B cell (primary cell): ENCODE results near the gene AK9.

Experiments used
- EZH2 ChIP-seq: IDR thresholded peaks from 2 replicates; pipeline ENCODE4 v1.6.1; 2012; ENCODE audit warnings: borderline replicate concordance, low read depth, mild to moderate bottlenecking, moderate library complexity, low read length; ENCODE audit not compliant: insufficient read depth, poor library complexity, severe bottlenecking
- TF ChIP-seq, protein P1 (sequence below): fragments of 200-600 bp; IDR thresholded peaks from one replicate; pipeline ENCODE4 v1.8.0; 2022; ENCODE audit warnings: antibody characterized with exemption, mild to moderate bottlenecking

DNA sequence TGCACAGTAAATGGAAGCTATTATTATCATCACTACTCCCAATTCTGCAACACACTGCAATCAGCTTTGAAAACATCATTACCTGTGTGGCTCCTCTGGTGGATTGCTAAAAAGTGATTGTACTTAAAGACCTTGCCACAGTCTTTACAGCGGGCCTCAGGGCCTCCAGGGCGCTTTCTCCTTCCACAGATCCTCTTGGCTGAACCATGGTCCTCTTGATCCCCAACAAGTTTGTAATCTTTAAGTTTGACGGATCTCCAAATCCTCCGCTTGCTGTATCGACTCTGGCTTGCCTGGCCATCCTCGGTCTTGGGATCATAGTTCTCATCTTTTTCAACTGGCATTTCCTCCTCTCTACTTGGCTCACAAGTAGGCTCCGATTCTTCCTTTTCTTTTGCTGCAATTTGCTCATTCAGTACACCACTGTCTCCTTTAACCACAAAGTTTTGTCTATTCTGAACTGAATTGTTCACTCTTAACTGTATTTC, 210.0 kb downstream of the AK9 start:
- TF ChIP-seq, protein P1, sequence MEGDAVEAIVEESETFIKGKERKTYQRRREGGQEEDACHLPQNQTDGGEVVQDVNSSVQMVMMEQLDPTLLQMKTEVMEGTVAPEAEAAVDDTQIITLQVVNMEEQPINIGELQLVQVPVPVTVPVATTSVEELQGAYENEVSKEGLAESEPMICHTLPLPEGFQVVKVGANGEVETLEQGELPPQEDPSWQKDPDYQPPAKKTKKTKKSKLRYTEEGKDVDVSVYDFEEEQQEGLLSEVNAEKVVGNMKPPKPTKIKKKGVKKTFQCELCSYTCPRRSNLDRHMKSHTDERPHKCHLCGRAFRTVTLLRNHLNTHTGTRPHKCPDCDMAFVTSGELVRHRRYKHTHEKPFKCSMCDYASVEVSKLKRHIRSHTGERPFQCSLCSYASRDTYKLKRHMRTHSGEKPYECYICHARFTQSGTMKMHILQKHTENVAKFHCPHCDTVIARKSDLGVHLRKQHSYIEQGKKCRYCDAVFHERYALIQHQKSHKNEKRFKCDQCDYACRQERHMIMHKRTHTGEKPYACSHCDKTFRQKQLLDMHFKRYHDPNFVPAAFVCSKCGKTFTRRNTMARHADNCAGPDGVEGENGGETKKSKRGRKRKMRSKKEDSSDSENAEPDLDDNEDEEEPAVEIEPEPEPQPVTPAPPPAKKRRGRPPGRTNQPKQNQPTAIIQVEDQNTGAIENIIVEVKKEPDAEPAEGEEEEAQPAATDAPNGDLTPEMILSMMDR: no peak
- no peak for TF ChIP-seq EZH2
